ENCODE measurements around the gene MEF2C. TPM values are rescaled to one million over a fixed set of nuclear protein-coding genes. Genes with fewer than 3 reads are reported as not detected.

MEF2C gene
- total RNA-seq, 1 experiment from 2014 or later, result 2.4 TPM

GRCh38 chr5:88888848-88889188, 5.8 kb upstream of the MEF2C start:
- DNase-seq (ENCODE audit: low spot score), result no peak

DNA sequence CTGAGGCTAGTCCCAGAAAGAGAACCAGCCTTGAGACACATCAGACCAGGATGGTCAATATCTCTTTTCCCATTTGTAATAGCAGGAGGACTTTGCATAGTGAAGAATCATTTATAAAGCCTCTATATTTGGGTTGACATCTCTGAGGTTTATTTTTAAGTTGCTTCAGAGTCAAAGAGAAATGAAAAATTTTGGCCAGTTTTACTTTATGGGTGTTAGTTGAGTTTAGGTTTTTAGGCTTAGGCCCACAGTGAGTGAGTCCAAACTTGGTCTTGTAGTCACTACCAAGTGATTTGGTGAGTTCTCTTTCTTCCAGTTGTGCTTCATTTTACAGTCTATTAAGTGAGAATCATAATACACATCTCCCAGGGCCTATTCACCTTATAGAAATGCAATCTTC, 5.3 kb upstream of the MEF2C start:
- no peak for DNase-seq (ENCODE audit: low spot score)

GRCh38 chr5:88887342-88887741, 4.4 kb upstream of the MEF2C start:
- no peak for DNase-seq (ENCODE audit: low spot score)

GRCh38 chr5:88886746-88887341, 3.9 kb upstream of the MEF2C start:
- DNase-seq (ENCODE audit: low spot score), result no peak

GRCh38 chr5:88886252-88886651, 3.3 kb upstream of the MEF2C start:
- DNase-seq (ENCODE audit: low spot score), result no peak

- no peak for DNase-seq (ENCODE audit: low spot score)
Observed at GRCh38 chr5:88885002-88885401, 2.0 kb upstream of the MEF2C start.

- DNase-seq (ENCODE audit: low spot score), result no peak
Observed at GRCh38 chr5:88884608-88884877, 1.6 kb upstream of the MEF2C start.

DNA sequence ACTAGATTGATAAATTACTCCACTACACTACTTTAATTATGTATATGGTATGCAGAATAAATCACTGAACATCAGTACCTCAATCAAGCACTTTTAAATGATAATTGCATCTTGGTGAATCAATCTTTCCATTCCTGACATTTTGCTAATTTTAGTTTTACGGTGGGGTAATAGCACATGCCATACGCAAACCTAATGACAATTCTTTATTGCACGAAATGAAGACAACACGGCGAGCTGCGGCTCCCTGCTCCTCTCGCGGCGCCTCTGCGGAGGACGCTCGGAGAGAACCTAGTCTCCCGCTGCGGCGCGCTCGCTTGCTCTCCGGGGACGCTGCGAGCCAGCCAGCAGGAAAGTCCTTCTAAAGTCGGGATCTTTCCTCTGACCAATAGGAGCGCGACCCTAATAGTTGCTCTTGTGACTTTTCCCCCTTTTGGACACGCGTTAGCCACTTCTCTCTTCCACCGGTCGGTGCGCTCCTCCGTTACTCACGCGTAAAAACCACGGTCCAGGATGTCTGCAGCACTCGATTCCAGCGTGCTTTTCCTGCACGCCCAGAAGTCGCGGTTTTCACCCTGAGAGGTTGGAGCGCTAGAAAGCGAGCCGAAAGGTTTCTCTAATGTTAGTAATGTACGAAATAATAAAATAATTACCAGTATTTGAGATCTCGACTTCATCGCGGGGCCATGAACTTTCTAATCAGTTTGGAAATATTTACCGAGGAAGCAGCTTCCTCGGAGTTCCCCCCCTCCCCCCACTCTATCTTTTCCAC, 1.0 kb upstream of the MEF2C start:
- DNase-seq (ENCODE audit: low spot score), result peak; percentile 40

DNA sequence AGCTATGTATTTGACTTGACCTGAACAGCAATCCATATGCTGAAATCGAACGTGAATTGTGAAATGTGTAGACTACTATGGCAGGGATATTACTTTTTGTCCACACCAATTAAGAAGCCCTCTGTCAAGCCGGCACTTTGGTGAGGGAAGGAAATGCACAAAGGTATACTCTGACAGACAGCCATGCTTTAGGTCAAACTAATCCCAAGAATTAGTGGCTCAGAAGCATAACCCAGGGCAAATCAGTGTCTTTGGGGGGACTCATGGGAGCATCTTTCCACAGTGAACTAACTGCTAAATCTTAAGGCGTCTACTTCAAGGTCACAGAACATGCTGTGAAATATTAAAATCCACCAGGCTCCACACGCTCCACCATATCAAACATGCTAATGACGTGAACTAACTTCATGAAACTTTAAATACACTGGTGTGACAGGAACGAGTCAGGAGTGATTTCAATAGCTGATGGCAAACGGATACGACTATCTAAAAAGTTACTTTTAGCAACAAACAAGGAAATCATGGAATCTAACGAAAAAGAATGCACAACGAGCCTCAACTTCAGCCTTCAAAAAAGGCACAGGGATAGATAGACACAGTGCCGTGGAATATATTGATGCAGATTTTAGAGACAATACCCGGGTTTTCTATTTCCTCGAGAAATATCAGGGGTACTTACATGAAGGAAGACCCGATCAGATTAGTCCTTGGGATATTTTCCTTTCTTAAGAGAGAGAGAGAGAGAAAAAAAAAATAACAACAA, 527 bp downstream of the MEF2C start:
- DNase-seq (ENCODE audit: low spot score), result no peak

DNA sequence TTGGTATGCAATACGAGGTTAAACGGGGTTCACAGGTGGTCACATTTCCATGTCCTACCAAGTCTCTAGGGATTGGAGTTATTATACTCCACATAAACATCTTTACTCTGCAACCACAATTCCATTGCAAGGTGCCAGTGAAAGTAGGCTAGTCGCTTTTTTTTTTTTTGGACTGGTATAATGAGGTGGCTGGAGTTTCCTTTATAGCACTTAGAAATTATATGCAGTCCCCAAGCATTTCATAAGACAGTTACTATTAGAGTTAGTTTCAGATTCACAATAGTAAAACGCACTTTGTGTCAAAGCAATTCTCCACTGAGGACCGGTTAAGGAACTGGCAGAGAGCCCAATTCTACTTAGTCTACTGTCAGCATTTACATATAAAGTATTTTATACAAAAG, 1.4 kb downstream of the MEF2C start:
- DNase-seq (ENCODE audit: low spot score), result no peak

- DNase-seq (ENCODE audit: low spot score), result no peak
Observed at GRCh38 chr5:88880201-88880600, 2.8 kb downstream of the MEF2C start.

DNA sequence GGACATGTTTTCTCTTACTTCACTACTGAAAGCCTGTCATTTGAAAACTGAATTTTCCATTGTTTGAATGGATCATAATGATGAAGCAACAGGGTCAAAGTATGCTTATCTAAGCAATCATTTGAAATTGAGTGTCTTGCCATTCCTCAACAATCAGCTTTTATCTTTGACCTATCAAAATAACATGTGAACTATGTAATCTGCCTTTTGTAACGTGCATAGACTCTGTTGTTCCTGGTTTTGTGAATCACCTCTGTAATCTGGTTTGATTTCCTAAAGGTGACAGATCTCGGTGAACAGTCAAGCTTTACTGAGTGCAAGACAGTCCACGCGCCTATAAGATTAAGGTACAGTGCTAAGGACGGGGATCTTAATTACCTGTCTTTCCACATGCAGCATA, 3.3 kb downstream of the MEF2C start:
- DNase-seq (ENCODE audit: low spot score), result no peak

- DNase-seq (ENCODE audit: low spot score), result no peak
Observed at GRCh38 chr5:88878976-88879375, 4.0 kb downstream of the MEF2C start.

GRCh38 chr5:88877826-88878225, 5.2 kb downstream of the MEF2C start:
- no peak for DNase-seq (ENCODE audit: low spot score)

DNA sequence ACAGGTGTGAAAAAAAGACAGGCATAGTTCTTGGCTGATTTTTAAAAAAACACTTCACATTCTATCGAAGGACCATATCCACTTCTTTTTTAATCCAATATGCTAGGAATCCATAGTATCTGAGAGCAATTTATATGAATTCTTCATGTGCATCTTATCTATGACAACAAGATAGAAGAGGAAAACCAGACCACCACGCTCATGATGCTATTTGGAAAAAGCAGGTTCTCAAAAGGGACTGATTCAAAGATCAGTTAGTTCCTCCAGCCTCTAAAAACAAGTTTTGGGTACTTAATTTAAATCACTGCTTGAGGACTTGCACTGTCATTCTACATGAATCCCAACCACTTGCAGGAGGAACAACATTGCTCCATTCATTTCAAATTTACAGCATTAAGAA, 6.3 kb downstream of the MEF2C start:
- no peak for DNase-seq (ENCODE audit: low spot score)

DNA sequence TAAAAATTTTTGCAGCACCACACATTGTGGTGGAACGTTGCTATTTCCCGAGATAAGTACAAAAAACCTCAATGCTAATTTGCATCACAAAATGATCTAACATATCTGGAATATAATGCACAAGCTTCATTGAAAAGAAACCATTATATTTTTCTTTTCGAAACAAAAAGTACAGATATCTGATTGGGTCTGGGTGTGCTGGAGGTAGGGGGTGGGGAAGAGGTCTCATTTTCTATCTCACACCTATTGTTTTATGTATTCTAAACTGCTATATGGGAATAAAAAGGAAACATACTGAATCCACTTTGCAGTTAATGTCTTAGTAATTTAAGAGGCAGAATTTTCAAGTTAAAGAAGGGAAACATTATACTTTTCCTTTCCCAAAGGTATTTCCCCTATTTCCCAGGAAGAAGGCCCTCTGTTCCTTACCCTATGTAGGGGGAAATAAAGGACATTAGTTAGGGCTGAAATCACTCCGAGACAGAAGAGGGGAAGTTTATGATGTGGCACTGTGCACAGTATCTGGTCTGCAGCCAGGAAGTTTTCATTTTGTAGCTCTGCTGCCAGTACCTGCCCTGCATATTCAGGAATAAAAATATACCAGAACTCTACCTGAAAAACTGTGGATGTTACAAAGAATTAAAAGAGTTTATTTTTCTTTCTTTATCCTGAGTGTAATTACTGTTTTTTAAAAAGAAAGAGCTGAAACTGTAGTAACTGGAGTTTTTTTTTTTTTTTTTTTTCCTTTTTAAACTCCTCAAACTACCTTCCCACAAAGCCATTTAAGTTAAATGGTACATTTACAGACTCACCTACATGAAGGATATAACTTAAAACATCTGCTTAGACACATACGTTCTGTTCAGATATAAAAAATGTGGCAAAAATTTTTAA, 7.4 kb downstream of the MEF2C start:
- no peak for DNase-seq (ENCODE audit: low spot score)

- no peak for DNase-seq (ENCODE audit: low spot score)
Observed at GRCh38 chr5:88873447-88873846, 9.5 kb downstream of the MEF2C start.

- DNase-seq (ENCODE audit: low spot score), result no peak
Observed at GRCh38 chr5:88872971-88873370, 10.0 kb downstream of the MEF2C start.

- no peak for DNase-seq (ENCODE audit: low spot score)
Observed at GRCh38 chr5:88870285-88870684, 12.7 kb downstream of the MEF2C start.

GRCh38 chr5:88868468-88869068, 14.4 kb downstream of the MEF2C start:
- no peak for DNase-seq (ENCODE audit: low spot score)

DNA sequence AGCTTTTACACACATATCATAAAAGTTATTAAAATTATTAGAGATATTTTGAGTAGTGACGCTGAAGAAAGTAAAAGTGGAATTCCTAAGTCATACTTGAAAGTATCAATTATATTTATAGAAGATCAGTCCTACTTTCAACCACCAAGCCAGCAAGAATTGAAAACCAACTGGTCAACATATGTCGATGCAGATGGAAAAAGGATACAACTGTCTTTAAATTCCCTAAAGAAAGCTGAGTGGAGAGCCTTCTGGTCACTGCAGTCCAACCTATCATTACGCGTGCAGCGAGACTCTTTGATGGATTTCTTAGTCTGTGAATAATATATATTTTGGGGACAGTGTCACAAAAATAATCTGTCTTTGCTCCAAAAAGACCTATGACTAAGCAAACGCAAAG, 15.3 kb downstream of the MEF2C start:
- no peak for DNase-seq (ENCODE audit: low spot score)

DNA sequence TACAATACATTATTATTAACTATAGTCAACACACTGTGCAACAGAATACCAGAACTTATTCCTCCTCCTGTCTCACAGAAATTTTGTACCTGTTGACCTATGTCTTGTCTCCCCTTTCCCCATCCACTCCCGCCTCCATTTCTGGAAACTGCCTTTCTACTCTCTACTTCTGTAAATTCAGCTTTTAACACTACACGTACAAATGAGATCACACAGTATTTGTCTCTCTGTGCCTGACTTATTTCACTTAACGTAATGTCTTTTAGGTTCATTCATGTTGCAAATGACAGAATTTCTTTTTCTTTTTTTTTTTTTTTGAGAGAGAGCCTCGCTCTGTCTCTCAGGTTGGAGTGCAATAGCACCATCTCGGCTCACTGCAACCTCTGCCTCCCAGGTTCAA, 19.5 kb downstream of the MEF2C start:
- DNase-seq (ENCODE audit: low spot score), result no peak
